K562 (cell line): ENCODE measurements around the gene RAB4B. TPM values are rescaled to one million over a fixed set of nuclear protein-coding genes. Genes with fewer than 3 reads are reported as not detected.

Experiments
- CAMTA2 ChIP-seq: fragments of 250-450 bp; sonication (Bioruptor Pico); conservative IDR thresholded peaks from 2 replicates; pipeline ENCODE4 v1.5.1; 2022
- CC2D1A ChIP-seq: fragments of 450-650 bp; IDR thresholded peaks from 2 replicates; pipeline ENCODE4 v1.6.1; 2017; ENCODE audit warnings: mild to moderate bottlenecking
- CHD2 ChIP-seq: IDR thresholded peaks from 2 replicates; pipeline ENCODE4 v1.6.1; 2011; ENCODE audit warnings: low read depth, low read length
- ETV1 ChIP-seq: fragments of 450-650 bp; conservative IDR thresholded peaks from 2 replicates; pipeline ENCODE4 v1.6.1; 2016; ENCODE audit warnings: missing genetic modification characterization, control low read depth, low read depth, missing compliant biosample characterization
- FOXK2 ChIP-seq, 2 experiments: fragments of 450-650 bp; IDR thresholded peaks in 1 of 2; conservative IDR thresholded peaks in 1 of 2; 2 replicates each; pipeline ENCODE4 v1.6.1; 2016; ENCODE audit warnings: low read depth in 2 of 2, mild to moderate bottlenecking in 1 of 2
- FOXO4 ChIP-seq: fragments of 450-650 bp; formaldehyde crosslinking; IDR thresholded peaks from 2 replicates; pipeline ENCODE4 v1.4.0; 2020; ENCODE audit warnings: mild to moderate bottlenecking, moderate library complexity
- GATA2 ChIP-seq: sonication (generic); formaldehyde crosslinking; IDR thresholded peaks from 2 replicates; pipeline ENCODE4 v1.4.0; 2020; ENCODE audit warnings: mild to moderate bottlenecking, missing genetic modification reagents
- HBP1 ChIP-seq: fragments of 450-650 bp; formaldehyde crosslinking; IDR thresholded peaks from 2 replicates; pipeline ENCODE4 v1.4.0; 2022; ENCODE audit warnings: missing genetic modification characterization
- HNRNPK ChIP-seq: fragments of 200-400 bp; formaldehyde crosslinking; IDR thresholded peaks from one replicate; pipeline ENCODE4 v1.6.1; 2018; ENCODE audit warnings: mild to moderate bottlenecking, low read depth, low read length; ENCODE audit not compliant: poor library complexity, severe bottlenecking
- JUN ChIP-seq, 2 experiments: sonication (generic) in 1 of 2; formaldehyde crosslinking in 1 of 2; IDR thresholded peaks; 2 replicates each; pipeline versions ENCODE4 v1.6.1 to v1.8.0; 2012 to 2022; ENCODE audit warnings: borderline replicate concordance in 2 of 2, mild to moderate bottlenecking in 2 of 2, improper control_type of control experiment in 1 of 2, low read depth in 1 of 2, low read length in 1 of 2, missing genetic modification reagents in 1 of 2
- KDM4B ChIP-seq, 2 experiments: fragments of 450-650 bp in 1 of 2; sonication (generic) in 1 of 2; IDR thresholded peaks; 2 replicates each; pipeline ENCODE4 v1.6.1; 2016 to 2017; ENCODE audit warnings: borderline replicate concordance in 2 of 2, antibody characterized with exemption in 1 of 2, low read depth in 1 of 2, mild to moderate bottlenecking in 1 of 2
- MCM7 ChIP-seq, 2 experiments: fragments of 450-650 bp; IDR thresholded peaks; 2 replicates each; pipeline ENCODE4 v1.6.1; 2016 to 2018
- MEF2A ChIP-seq: IDR thresholded peaks from 2 replicates; pipeline ENCODE4 v1.6.1; 2011; ENCODE audit warnings: low read depth, mild to moderate bottlenecking, low read length, moderate library complexity; ENCODE audit not compliant: control insufficient read depth
- NFXL1 ChIP-seq: fragments of 450-650 bp; formaldehyde crosslinking; IDR thresholded peaks from 2 replicates; pipeline ENCODE4 v1.4.0; 2021; ENCODE audit warnings: mild to moderate bottlenecking
- NR2F6 ChIP-seq: fragments of 450-650 bp; formaldehyde crosslinking; IDR thresholded peaks from 2 replicates; pipeline ENCODE4 v1.4.0; 2020; ENCODE audit warnings: mild to moderate bottlenecking
- PHF8 ChIP-seq: fragments of 200-600 bp; sonication (generic); IDR thresholded peaks from 2 replicates; pipeline ENCODE4 v1.6.1; 2012; ENCODE audit warnings: mixed run types, mild to moderate bottlenecking, inconsistent platforms, low read length, moderate library complexity, borderline replicate concordance
- POLR2A ChIP-seq: fragments of 450-650 bp; conservative IDR thresholded peaks from 2 replicates; pipeline ENCODE4 v1.6.1; 2016
- POLR3A ChIP-seq: IDR thresholded peaks from 2 replicates; pipeline ENCODE4 v1.6.1; 2011; ENCODE audit warnings: borderline replicate concordance, mild to moderate bottlenecking, moderate library complexity; ENCODE audit not compliant: insufficient read length, insufficient read depth; ENCODE audit errors: extremely low read depth
- SMARCE1 ChIP-seq: fragments of 450-650 bp; IDR thresholded peaks from 2 replicates; pipeline ENCODE4 v1.7.1; 2016; ENCODE audit warnings: mild to moderate bottlenecking
- SMC3 ChIP-seq: conservative IDR thresholded peaks from 2 replicates; pipeline ENCODE4 v1.6.1; 2011; ENCODE audit warnings: low read depth, low read length, improper control_type of control experiment; ENCODE audit not compliant: insufficient read depth
- ZBTB33 ChIP-seq: sonication (generic); formaldehyde crosslinking; IDR thresholded peaks from 2 replicates; pipeline ENCODE4 v1.8.1; 2023; ENCODE audit warnings: mild to moderate bottlenecking, missing genetic modification reagents
- ZNF324 ChIP-seq: fragments of 250-450 bp; sonication (Bioruptor Pico); IDR thresholded peaks from 2 replicates; pipeline ENCODE4 v1.4.0; 2020; ENCODE audit warnings: mild to moderate bottlenecking
- ZNF57 ChIP-seq: fragments of 450-650 bp; formaldehyde crosslinking; IDR thresholded peaks from 2 replicates; pipeline ENCODE4 v1.4.0; 2020; ENCODE audit warnings: mild to moderate bottlenecking, moderate library complexity
- ZSCAN32 ChIP-seq: fragments of 450-650 bp; formaldehyde crosslinking; IDR thresholded peaks from 2 replicates; pipeline ENCODE4 v1.4.0; 2020; ENCODE audit warnings: mild to moderate bottlenecking, moderate library complexity
- polyA plus RNA-seq, 8 experiments: library from polyadenylated mRNA; depleted of rRNA in 4 of 8; stranded (reverse) in 5 of 8; unstranded in 3 of 8; fragments of >200 nt; fragmentation: Nextera tagmentation in 2 of 8; fragmentation: Illumina TruSeq in 1 of 8; extraction: Ambion mirVana in 2 of 8; extraction: Trizol in 1 of 8; gene quantifications; 2 replicates each; pipeline versions ENCODE4 v1.2.1 to v1.2.3, GENCODE V29; 2011 to 2014; ENCODE audit warnings: inconsistent platforms in 1 of 8, missing spikeins in 1 of 8
- total RNA-seq, 7 experiments: library from RNA; depleted of rRNA in 6 of 7; stranded (reverse); fragments of >200 nt in 6 of 7; fragmentation: Illumina TruSeq in 2 of 7; extraction: Trizol in 2 of 7; gene quantifications; 2 replicates each; pipeline versions ENCODE4 v1.2.1 to v1.2.3, GENCODE V29; 2011 to 2021; ENCODE audit warnings: low replicate concordance in 1 of 7

The RAB4B gene
- total and polyA plus RNA-seq, 9 of the 15 experiments (the other 6 are each of a cell fraction or from before 2014, with no cell fraction given) = 0.28 to 20.4 (median 9.0) TPM

GRCh38 chr19:40797963-40798682 lies 20.1 kb downstream of the RAB4B start (continued):
- no peak for TF ChIP-seq NFXL1 (CRISPR knock-in tag)
- TF ChIP-seq ZNF324 = no peak
- TF ChIP-seq POLR2A = peak; percentile 76
- no peak for TF ChIP-seq MEF2A
- TF ChIP-seq SMC3 = 0 out of 2 replicates have a peak, but pooled peaks have one; percentile 12
- no peak; the same call in 1 of the 2 replicates for TF ChIP-seq CHD2
- TF ChIP-seq HBP1 (CRISPR knock-in tag) = 0 out of 2 replicates have a peak, but pooled peaks have one; percentile 31
- TF ChIP-seq NR2F6 (CRISPR knock-in tag) = no peak
- TF ChIP-seq PHF8 = peak; percentile 48; the same call in 1 of the 2 replicates
- 0 out of 2 replicates have a peak, but pooled peaks have one; percentile 30 for TF ChIP-seq ETV1
- TF ChIP-seq GATA2 (CRISPR knock-in tag) = 0 out of 2 replicates have a peak, but pooled peaks have one; percentile 30
- TF ChIP-seq ZBTB33 = peak; percentile 25; the same call in 1 of the 2 replicates
- no peak for TF ChIP-seq ZSCAN32 (CRISPR knock-in tag)
- TF ChIP-seq JUN (IDR thresholded peaks at IDR 0.05; ENCODE audit: borderline replicate concordance, low read depth, low read length) = no peak
- no peak for TF ChIP-seq JUN (CRISPR knock-in tag; IDR thresholded peaks at IDR 0.05; ENCODE audit: borderline replicate concordance)
- no peak for TF ChIP-seq HNRNPK
- no peak for TF ChIP-seq CAMTA2
- 0 out of 2 replicates have a peak, but pooled peaks have one; percentile 48 for TF ChIP-seq CC2D1A
- no peak for TF ChIP-seq MCM7 (IDR thresholded peaks at IDR 0.05)
- TF ChIP-seq ZNF57 (CRISPR knock-in tag) = no peak
- 0 out of 2 replicates have a peak, but pooled peaks have one; percentile 73 for TF ChIP-seq SMARCE1
- no peak; a peak in 1 of 4 replicates for TF ChIP-seq FOXK2 (conservative IDR thresholded peaks at IDR 0.05 in 1 of 2, IDR thresholded peaks at IDR 0.05 in 1 of 2; ENCODE audit: low read depth in 2 of 2)
- TF ChIP-seq KDM4B (IDR thresholded peaks at IDR 0.05; ENCODE audit: borderline replicate concordance in 2 of 2, low read depth in 1 of 2) = 0 out of 4 replicates have a peak, but pooled peaks of 1 of the 2 experiments have one; percentile 15
- no peak for TF ChIP-seq FOXO4 (CRISPR knock-in tag)
- no peak for TF ChIP-seq POLR3A
